Mammary epithelial cell (primary cell): ENCODE data around the gene HSPA1A.

ENCODE experiments used
- EZH2 ChIP-seq: IDR thresholded peaks from 2 replicates; pipeline ENCODE4 v1.6.1; 2012; ENCODE audit warnings: low read length, inconsistent platforms, borderline replicate concordance
- TF ChIP-seq, protein P1 (sequence below), 2 donors: IDR thresholded peaks in 1 of 2; conservative IDR thresholded peaks in 1 of 2; 2 replicates each; pipeline ENCODE4 v1.5.1; 2011 to 2012; ENCODE audit warnings: inconsistent platforms in 2 of 2, low read length in 2 of 2, mild to moderate bottlenecking in 2 of 2, control low read depth in 1 of 2, low read depth in 1 of 2; ENCODE audit not compliant: insufficient read depth in 1 of 2; ENCODE audit errors: extremely low read depth in 1 of 2

DNA sequence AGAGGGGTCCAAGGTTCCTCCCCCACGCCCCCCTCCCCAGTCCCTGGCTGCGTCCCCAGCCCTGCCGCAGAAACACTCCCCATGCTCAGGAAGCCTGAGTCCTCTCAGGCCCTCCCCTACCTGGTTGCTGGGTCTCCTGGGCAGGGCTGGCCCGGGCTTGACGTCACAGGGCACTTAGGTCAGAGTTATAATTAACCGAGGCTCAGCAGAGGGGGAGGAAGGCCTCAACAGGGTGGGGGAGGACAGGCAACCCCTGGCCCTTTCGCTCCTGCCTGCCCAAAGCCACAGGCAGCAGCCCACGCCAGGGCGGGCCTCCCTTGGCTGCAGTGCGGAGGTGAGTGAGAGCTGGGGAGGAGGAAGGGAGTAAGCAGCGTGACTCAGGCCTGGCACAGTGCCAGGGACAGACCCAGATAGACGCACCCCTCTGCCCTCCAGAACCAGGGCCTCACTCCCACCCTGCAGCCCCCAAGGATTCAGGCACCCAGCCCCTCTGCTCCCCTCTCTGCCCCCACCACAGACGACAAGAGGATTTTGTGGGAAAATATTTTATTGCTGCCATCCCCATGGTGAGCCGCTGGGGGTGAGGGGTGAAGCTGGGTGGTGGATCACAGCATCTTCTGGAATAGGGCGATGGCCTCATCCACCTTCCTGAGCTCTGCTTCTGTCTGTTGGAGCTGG is 38.2 kb upstream of the HSPA1A start, which contains the start of gene VWA7:
- TF ChIP-seq EZH2 = no peak
- TF ChIP-seq, protein P1, sequence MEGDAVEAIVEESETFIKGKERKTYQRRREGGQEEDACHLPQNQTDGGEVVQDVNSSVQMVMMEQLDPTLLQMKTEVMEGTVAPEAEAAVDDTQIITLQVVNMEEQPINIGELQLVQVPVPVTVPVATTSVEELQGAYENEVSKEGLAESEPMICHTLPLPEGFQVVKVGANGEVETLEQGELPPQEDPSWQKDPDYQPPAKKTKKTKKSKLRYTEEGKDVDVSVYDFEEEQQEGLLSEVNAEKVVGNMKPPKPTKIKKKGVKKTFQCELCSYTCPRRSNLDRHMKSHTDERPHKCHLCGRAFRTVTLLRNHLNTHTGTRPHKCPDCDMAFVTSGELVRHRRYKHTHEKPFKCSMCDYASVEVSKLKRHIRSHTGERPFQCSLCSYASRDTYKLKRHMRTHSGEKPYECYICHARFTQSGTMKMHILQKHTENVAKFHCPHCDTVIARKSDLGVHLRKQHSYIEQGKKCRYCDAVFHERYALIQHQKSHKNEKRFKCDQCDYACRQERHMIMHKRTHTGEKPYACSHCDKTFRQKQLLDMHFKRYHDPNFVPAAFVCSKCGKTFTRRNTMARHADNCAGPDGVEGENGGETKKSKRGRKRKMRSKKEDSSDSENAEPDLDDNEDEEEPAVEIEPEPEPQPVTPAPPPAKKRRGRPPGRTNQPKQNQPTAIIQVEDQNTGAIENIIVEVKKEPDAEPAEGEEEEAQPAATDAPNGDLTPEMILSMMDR (conservative IDR thresholded peaks at IDR 0.05 in 1 of 2, IDR thresholded peaks at IDR 0.05 in 1 of 2; ENCODE audit: extremely low read depth in 1 of 2, insufficient read depth in 1 of 2, low read depth in 1 of 2, low read length in 2 of 2) = no peak
